Measurements from ENCODE around the gene PLCL1.

Gene PLCL1

GRCh38 chr2:197890168-197890567 is 85.8 kb downstream of the PLCL1 start:
- no peak for DNase-seq

GRCh38 chr2:197891897-197892442 is 87.6 kb downstream of the PLCL1 start:
- no peak for DNase-seq

GRCh38 chr2:197893403-197894177 is 89.2 kb downstream of the PLCL1 start:
- DNase-seq = no peak

GRCh38 chr2:197894751-197895274 is 90.4 kb downstream of the PLCL1 start:
- DNase-seq = no peak

GRCh38 chr2:197897960-197898678 is 93.7 kb downstream of the PLCL1 start:
- no peak for DNase-seq

- DNase-seq = peak; percentile 16 to 31
Observed at GRCh38 chr2:197904446-197904845, 100.1 kb downstream of the PLCL1 start.

- DNase-seq = no peak
Observed at GRCh38 chr2:197908156-197908555, 103.8 kb downstream of the PLCL1 start.

- no peak for DNase-seq
Observed at GRCh38 chr2:197908990-197909776, 104.8 kb downstream of the PLCL1 start.

GRCh38 chr2:197911667-197912066 is 107.3 kb downstream of the PLCL1 start:
- no peak for DNase-seq

- no peak for DNase-seq
Observed at GRCh38 chr2:197913084-197913483, 108.7 kb downstream of the PLCL1 start.

GRCh38 chr2:197914778-197915177 is 110.4 kb downstream of the PLCL1 start:
- no peak for DNase-seq

GRCh38 chr2:197915548-197916265 is 111.3 kb downstream of the PLCL1 start:
- DNase-seq = no peak

- no peak for DNase-seq
Observed at GRCh38 chr2:197919487-197919886, 115.1 kb downstream of the PLCL1 start.

- no peak for DNase-seq
Observed at GRCh38 chr2:197920088-197920487, 115.7 kb downstream of the PLCL1 start.

- no peak for DNase-seq
Observed at GRCh38 chr2:197920592-197921201, 116.3 kb downstream of the PLCL1 start.

GRCh38 chr2:197924483-197924882 is 120.1 kb downstream of the PLCL1 start:
- no peak for DNase-seq

GRCh38 chr2:197925204-197925603 is 120.8 kb downstream of the PLCL1 start:
- DNase-seq = no peak

- no peak for DNase-seq
Observed at GRCh38 chr2:197925976-197926375, 121.6 kb downstream of the PLCL1 start.

GRCh38 chr2:197926673-197927072 is 122.3 kb downstream of the PLCL1 start:
- DNase-seq = no peak

GRCh38 chr2:197927994-197928393 is 123.6 kb downstream of the PLCL1 start:
- no peak for DNase-seq

GRCh38 chr2:197929008-197929885 is 124.9 kb downstream of the PLCL1 start:
- no peak for DNase-seq

All from stimulated activated CD4-positive, alpha-beta T cell treated with anti-CD3 and anti-CD28 coated beads, Interleukin-2, amount 100 ng/mL, for 24 hours (primary cell).